ENCODE results near the gene TBX15. TPM values are rescaled to one million over a fixed set of nuclear protein-coding genes. Genes with fewer than 3 reads are reported as not detected.

Gene TBX15
- polyA plus RNA-seq, 1 donor (not counting 4 experiments of a cell fraction or from before 2014, with no cell fraction given), result not detected

DNA sequence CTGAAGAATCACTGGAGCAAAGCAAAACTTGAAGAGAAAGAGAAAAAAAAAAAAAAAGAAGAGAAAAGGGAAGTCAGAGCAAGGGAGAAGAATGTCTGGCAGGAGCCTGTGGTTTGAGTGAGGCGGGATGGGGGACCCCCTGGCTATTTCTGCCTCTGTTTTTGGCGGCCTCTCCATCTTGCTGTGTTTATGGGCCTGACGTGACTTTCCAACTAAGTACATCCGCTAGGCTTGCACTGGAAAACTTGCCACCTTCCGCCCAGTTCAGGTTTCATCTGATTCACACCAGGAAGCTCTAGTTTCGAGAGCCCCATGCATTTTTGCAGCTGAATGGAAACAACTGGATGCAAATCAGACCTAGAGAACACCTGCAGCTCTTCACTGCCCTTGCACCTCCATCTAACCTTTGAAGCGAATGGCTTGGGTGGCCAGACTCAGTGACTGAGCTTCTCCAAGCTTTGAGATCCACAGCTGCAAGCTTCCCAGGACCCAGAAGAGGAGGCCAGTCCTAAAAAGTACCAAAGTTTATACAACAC, 28.0 kb downstream of the TBX15 start:
- H3K4me2 ChIP-seq (ENCODE audit: control insufficient read depth, extremely low read depth, insufficient read depth, low read depth, low read length), result no peak overlapping the region
- no peaks in the 10 kb centered on the region for H3K79me2 ChIP-seq (ENCODE audit: control insufficient read depth, insufficient read depth, low read length)
- peaks cover 3% of the 10 kb centered on the region for H3K27me3 ChIP-seq (ENCODE audit: control insufficient read depth, extremely low read depth, insufficient read depth, low read length)
- H2AFZ ChIP-seq (ENCODE audit: control insufficient read depth, low read length), result no peak overlapping the region
- H3K9ac ChIP-seq (ENCODE audit: control insufficient read depth, extremely low read depth, insufficient read depth, low read length), result no peak overlapping the region
- dilution Hi-C loops (cut with MboI; ENCODE audit: extremely low pct_ligation_motif_present, low sequenced_read_pairs), result no loop called here
- FAIRE-seq (no peak), DNase-seq (ENCODE audit: low read depth, low spot score) (no peak)
- no peaks in the 10 kb centered on the region for H3K9me1 ChIP-seq (ENCODE audit: control insufficient read depth, extremely low read depth, insufficient read depth, low read length)
- TF ChIP-seq EZH2 (IDR thresholded peaks at IDR 0.05; ENCODE audit: low read length), result no peak
- TF ChIP-seq, protein P1, sequence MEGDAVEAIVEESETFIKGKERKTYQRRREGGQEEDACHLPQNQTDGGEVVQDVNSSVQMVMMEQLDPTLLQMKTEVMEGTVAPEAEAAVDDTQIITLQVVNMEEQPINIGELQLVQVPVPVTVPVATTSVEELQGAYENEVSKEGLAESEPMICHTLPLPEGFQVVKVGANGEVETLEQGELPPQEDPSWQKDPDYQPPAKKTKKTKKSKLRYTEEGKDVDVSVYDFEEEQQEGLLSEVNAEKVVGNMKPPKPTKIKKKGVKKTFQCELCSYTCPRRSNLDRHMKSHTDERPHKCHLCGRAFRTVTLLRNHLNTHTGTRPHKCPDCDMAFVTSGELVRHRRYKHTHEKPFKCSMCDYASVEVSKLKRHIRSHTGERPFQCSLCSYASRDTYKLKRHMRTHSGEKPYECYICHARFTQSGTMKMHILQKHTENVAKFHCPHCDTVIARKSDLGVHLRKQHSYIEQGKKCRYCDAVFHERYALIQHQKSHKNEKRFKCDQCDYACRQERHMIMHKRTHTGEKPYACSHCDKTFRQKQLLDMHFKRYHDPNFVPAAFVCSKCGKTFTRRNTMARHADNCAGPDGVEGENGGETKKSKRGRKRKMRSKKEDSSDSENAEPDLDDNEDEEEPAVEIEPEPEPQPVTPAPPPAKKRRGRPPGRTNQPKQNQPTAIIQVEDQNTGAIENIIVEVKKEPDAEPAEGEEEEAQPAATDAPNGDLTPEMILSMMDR (optimal IDR thresholded peaks at IDR 0.05 in 1 of 3, IDR thresholded peaks at IDR 0.05 in 1 of 3, conservative IDR thresholded peaks at IDR 0.05 in 1 of 3; ENCODE audit: extremely low read depth in 1 of 3, insufficient read depth in 2 of 3, low read length in 3 of 3), result no peak
- no peaks in the 10 kb centered on the region for H4K20me1 ChIP-seq (ENCODE audit: control insufficient read depth, extremely low read depth, insufficient read depth, low read length)
- H3K9me3 ChIP-seq (ENCODE audit: control insufficient read depth, low read depth, low read length), result no peaks in the 10 kb centered on the region
- H3K27ac ChIP-seq (ENCODE audit: control insufficient read depth, insufficient read depth, low read length), result no peak overlapping the region
- H3K36me3 ChIP-seq (ENCODE audit: control insufficient read depth in 2 of 2, extremely low read depth in 1 of 2, insufficient read depth in 2 of 2, low read length in 2 of 2), result no peaks in the 10 kb centered on the region
- H3K4me3 ChIP-seq (ENCODE audit: control insufficient read depth in 2 of 3, extremely low read depth in 1 of 3, insufficient read depth in 2 of 3, low read depth in 1 of 3, low read length in 3 of 3), result no peak overlapping the region
- no peaks in the 10 kb centered on the region for H3K4me1 ChIP-seq (ENCODE audit: control insufficient read depth, extremely low read depth, insufficient read depth, low read length)

DNA sequence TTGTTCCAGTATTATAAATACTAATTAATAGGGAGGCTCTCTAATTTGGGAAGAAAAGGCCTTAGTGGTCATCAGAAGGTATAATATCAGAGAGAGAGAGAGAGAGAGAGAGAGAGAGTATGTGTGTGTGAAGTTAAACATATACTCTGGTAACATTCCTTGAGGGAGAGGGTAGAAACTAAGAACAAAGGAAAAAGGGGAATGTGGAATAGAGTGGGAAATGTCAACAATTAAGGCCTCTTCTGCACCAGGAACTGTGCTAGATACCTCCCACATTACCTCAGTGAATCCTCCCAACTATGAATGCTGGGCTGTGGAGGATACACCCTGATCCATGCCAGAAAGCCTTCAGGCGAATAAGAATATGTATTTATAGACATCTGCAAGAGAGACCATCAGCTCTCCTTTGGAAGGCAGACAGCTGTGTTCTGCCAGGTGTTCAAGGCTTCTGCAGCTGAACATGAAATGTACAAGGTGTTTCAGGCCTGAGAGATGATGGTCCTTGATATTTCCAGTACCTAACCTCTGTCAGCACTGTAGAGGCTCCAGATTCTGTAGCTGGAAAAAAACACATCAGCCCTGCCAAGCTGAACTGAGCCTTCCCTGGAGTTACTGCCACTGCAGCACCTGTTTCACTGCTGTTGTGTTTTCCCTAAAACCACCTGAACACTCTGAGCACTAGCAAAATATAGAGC, 29.1 kb downstream of the TBX15 start:
- FAIRE-seq, result no peak
- Histone ChIP-seq H3K27me3 (ENCODE audit: control insufficient read depth, extremely low read depth, insufficient read depth, low read length) (peaks cover 3% of the 10 kb centered on the region), H2AFZ (ENCODE audit: control insufficient read depth, low read length) (no peak overlapping the region), H3K9me1 (ENCODE audit: control insufficient read depth, extremely low read depth, insufficient read depth, low read length) (no peaks in the 10 kb centered on the region), H3K36me3 (ENCODE audit: control insufficient read depth in 2 of 2, extremely low read depth in 1 of 2, insufficient read depth in 2 of 2, low read length in 2 of 2) (no peaks in the 10 kb centered on the region), H3K4me2 (ENCODE audit: control insufficient read depth, extremely low read depth, insufficient read depth, low read depth, low read length) (no peak overlapping the region), H3K4me3 (ENCODE audit: control insufficient read depth in 2 of 3, extremely low read depth in 1 of 3, insufficient read depth in 2 of 3, low read depth in 1 of 3, low read length in 3 of 3) (no peak overlapping the region), H3K4me1 (ENCODE audit: control insufficient read depth, extremely low read depth, insufficient read depth, low read length) (no peaks in the 10 kb centered on the region), H3K9me3 (ENCODE audit: control insufficient read depth, low read depth, low read length) (no peaks in the 10 kb centered on the region), H4K20me1 (ENCODE audit: control insufficient read depth, extremely low read depth, insufficient read depth, low read length) (no peaks in the 10 kb centered on the region), H3K9ac (ENCODE audit: control insufficient read depth, extremely low read depth, insufficient read depth, low read length) (no peak overlapping the region), H3K79me2 (ENCODE audit: control insufficient read depth, insufficient read depth, low read length) (no peaks in the 10 kb centered on the region), H3K27ac (ENCODE audit: control insufficient read depth, insufficient read depth, low read length) (no peak overlapping the region)
- DNase-seq (ENCODE audit: low read depth, low spot score), result no peak
- no peak for TF ChIP-seq EZH2 (IDR thresholded peaks at IDR 0.05; ENCODE audit: low read length)
- TF ChIP-seq, protein P1 (optimal IDR thresholded peaks at IDR 0.05 in 1 of 3, IDR thresholded peaks at IDR 0.05 in 1 of 3, conservative IDR thresholded peaks at IDR 0.05 in 1 of 3; ENCODE audit: extremely low read depth in 1 of 3, insufficient read depth in 2 of 3, low read length in 3 of 3), result no peak
- dilution Hi-C loops (cut with MboI; ENCODE audit: extremely low pct_ligation_motif_present, low sequenced_read_pairs), result no loop called here
